H9 (cell line): ENCODE results near the gene SELENOW. TPM values are rescaled to one million over a fixed set of nuclear protein-coding genes. Genes with fewer than 3 reads are reported as not detected.

ENCODE experiments used
- DNase-seq: peaks from one replicate; pipeline ENCODE4 v3.0.0-alpha.2; 2017
- H2AFZ ChIP-seq: one replicate; pipeline ENCODE4 v1.6.1; 2013; ENCODE audit warnings: mild to moderate bottlenecking, low read length, control low read depth, moderate library complexity
- H2AK5ac ChIP-seq: 2 replicates; pipeline ENCODE4 v1.6.1; 2013; ENCODE audit warnings: low read length, control low read depth, mixed read lengths; ENCODE audit not compliant: insufficient read length
- H2BK120ac ChIP-seq: one replicate; pipeline ENCODE4 v1.6.1; 2013; ENCODE audit warnings: low read depth, mild to moderate bottlenecking, low read length, control low read depth, inconsistent platforms; ENCODE audit not compliant: poor library complexity, severe bottlenecking
- H2BK12ac ChIP-seq: 2 replicates; pipeline ENCODE4 v1.6.1; 2013; ENCODE audit warnings: low read length, control low read depth, mixed read lengths, low read depth; ENCODE audit not compliant: insufficient read length
- H2BK15ac ChIP-seq: 2 replicates; pipeline ENCODE4 v1.6.1; 2013; ENCODE audit warnings: low read depth, low read length, control low read depth
- H2BK20ac ChIP-seq: one replicate; pipeline ENCODE4 v1.6.1; 2013; ENCODE audit warnings: low read depth, mild to moderate bottlenecking, low read length, control low read depth, inconsistent platforms; ENCODE audit not compliant: poor library complexity, severe bottlenecking
- H2BK5ac ChIP-seq: 2 replicates; pipeline ENCODE4 v1.6.1; 2013; ENCODE audit warnings: low read length, control low read depth, mixed read lengths; ENCODE audit not compliant: insufficient read length
- H3K14ac ChIP-seq: 2 replicates; pipeline ENCODE4 v1.6.1; 2013; ENCODE audit warnings: low read length, control low read depth; ENCODE audit not compliant: insufficient read depth
- H3K18ac ChIP-seq: 2 replicates; pipeline ENCODE4 v1.6.1; 2013; ENCODE audit warnings: low read depth, mild to moderate bottlenecking, mixed read lengths, low read length, control low read depth; ENCODE audit not compliant: insufficient read length
- H3K23ac ChIP-seq: 2 replicates; pipeline ENCODE4 v1.6.1; 2013; ENCODE audit warnings: low read length, control low read depth, mixed read lengths, low read depth; ENCODE audit not compliant: insufficient read length
- H3K23me2 ChIP-seq: 2 replicates; pipeline ENCODE4 v1.6.1; 2013; ENCODE audit warnings: low read depth, mild to moderate bottlenecking, mixed read lengths, low read length, control low read depth; ENCODE audit not compliant: insufficient read length, poor library complexity, severe bottlenecking
- H3K27ac ChIP-seq: 2 replicates; pipeline ENCODE4 v1.5.1; 2013; ENCODE audit warnings: low read length, control low read depth, mixed read lengths, low read depth; ENCODE audit not compliant: insufficient read length
- H3K27me3 ChIP-seq: 2 replicates; pipeline ENCODE4 v1.6.1; 2013; ENCODE audit warnings: low read length, control low read depth, inconsistent platforms; ENCODE audit not compliant: insufficient read depth
- H3K4ac ChIP-seq: 2 replicates; pipeline ENCODE4 v1.6.1; 2013; ENCODE audit warnings: low read depth, mild to moderate bottlenecking, control low read depth, inconsistent platforms, low read length, moderate library complexity
- H3K4me1 ChIP-seq: 2 replicates; pipeline ENCODE4 v1.6.1; 2013; ENCODE audit warnings: low read length, control low read depth, inconsistent platforms; ENCODE audit not compliant: insufficient read depth
- H3K4me2 ChIP-seq: 2 replicates; pipeline ENCODE4 v1.6.1; 2013; ENCODE audit warnings: low read length, control low read depth, mixed read lengths; ENCODE audit not compliant: insufficient read length, insufficient read depth
- H3K56ac ChIP-seq: 2 replicates; pipeline ENCODE4 v1.6.1; 2013; ENCODE audit warnings: low read depth, mild to moderate bottlenecking, mixed read lengths, low read length, control low read depth; ENCODE audit not compliant: insufficient read length
- H3K79me1 ChIP-seq: 2 replicates; pipeline ENCODE4 v1.6.1; 2013; ENCODE audit warnings: low read depth, mild to moderate bottlenecking, moderate library complexity, low read length, control low read depth, inconsistent platforms; ENCODE audit not compliant: insufficient read depth, poor library complexity, severe bottlenecking
- H3K79me2 ChIP-seq: 2 replicates; pipeline ENCODE4 v1.6.1; 2013; ENCODE audit warnings: low read length, control low read depth, inconsistent platforms; ENCODE audit not compliant: insufficient read depth
- H3K9ac ChIP-seq: 2 replicates; pipeline ENCODE4 v1.6.1; 2013; ENCODE audit warnings: low read length, control low read depth, mixed read lengths; ENCODE audit not compliant: insufficient read length; ENCODE audit errors: extremely low read depth
- H3K9me3 ChIP-seq: one replicate; pipeline ENCODE4 v1.6.1; 2013; ENCODE audit warnings: low read depth, low read length, inconsistent platforms; ENCODE audit not compliant: control insufficient read depth
- H3T11ph ChIP-seq: one replicate; pipeline ENCODE4 v1.6.1; 2013; ENCODE audit warnings: mild to moderate bottlenecking, low read length, control low read depth, inconsistent platforms
- H4K20me1 ChIP-seq: one replicate; pipeline ENCODE4 v1.6.1; 2013; ENCODE audit not compliant: control insufficient read depth, insufficient read length, insufficient read depth
- H4K5ac ChIP-seq: 2 replicates; pipeline ENCODE4 v1.6.1; 2013; ENCODE audit warnings: low read depth, mild to moderate bottlenecking, mixed read lengths, low read length, control low read depth; ENCODE audit not compliant: insufficient read length
- H4K8ac ChIP-seq: replicated peaks from 2 replicates; pipeline ENCODE4 v1.6.1; 2013; ENCODE audit warnings: low read length, control low read depth, mixed read lengths, low read depth; ENCODE audit not compliant: insufficient read length
- H4K91ac ChIP-seq: 2 replicates; pipeline ENCODE4 v1.6.1; 2013; ENCODE audit warnings: low read depth, mild to moderate bottlenecking, moderate library complexity, mixed read lengths, low read length, control low read depth; ENCODE audit not compliant: insufficient read length
- H3K27ac Mint-ChIP-seq, 3 experiments: 2 replicates in 2 of 3; 3 replicates in 1 of 3; pipeline ENCODE4 v1.8.0; 2020 to 2021; ENCODE audit warnings: mixed read lengths in 3 of 3, mild to moderate bottlenecking in 1 of 3, moderate library complexity in 1 of 3
- H3K27me3 Mint-ChIP-seq: 2 replicates; pipeline ENCODE4 v1.8.0; 2021; ENCODE audit warnings: low read depth, mild to moderate bottlenecking, moderate library complexity, mixed read lengths
- H3K36me3 Mint-ChIP-seq, 3 experiments: 2 replicates in 2 of 3; 3 replicates in 1 of 3; pipeline ENCODE4 v1.8.0; 2020 to 2021; ENCODE audit warnings: low read depth in 3 of 3, mixed read lengths in 3 of 3; ENCODE audit not compliant: insufficient read depth in 1 of 3
- H3K4me1 Mint-ChIP-seq, 2 experiments: 2 replicates each; pipeline ENCODE4 v1.8.0; 2020; ENCODE audit warnings: mixed read lengths in 2 of 2
- H3K4me3 Mint-ChIP-seq, 2 experiments: 2 replicates in 1 of 2; 3 replicates in 1 of 2; pipeline ENCODE4 v1.8.0; 2020 to 2021; ENCODE audit warnings: mild to moderate bottlenecking in 2 of 2, mixed read lengths in 2 of 2, moderate library complexity in 1 of 2
- H3K9me3 Mint-ChIP-seq, 2 experiments: 2 replicates in 1 of 2; 3 replicates in 1 of 2; pipeline ENCODE4 v1.8.0; 2020; ENCODE audit warnings: mild to moderate bottlenecking in 2 of 2, mixed read lengths in 2 of 2, moderate library complexity in 1 of 2
- WGBS: extraction: QIAGEN DNeasy Blood & Tissue Kit; methylation state at CpG from one replicate; pipeline ENCODE4 v1.1.7; 2013; ENCODE audit warnings: missing lambda C conversion rate, low lambda C conversion rate, mixed read lengths; ENCODE audit not compliant: insufficient read length; ENCODE audit errors: extremely low coverage; 5-methylcytosine and 5-hydroxymethylcytosine counted together
- total RNA-seq: library from RNA; stranded (reverse); gene quantifications from 2 replicates; pipeline ENCODE4 v1.2.1, GENCODE V29; 2021
- TF ChIP-seq, protein P1 (sequence below): fragments of 200-600 bp; sonication (generic); conservative IDR thresholded peaks from 3 replicates; pipeline ENCODE4 v1.8.0; 2021; ENCODE audit warnings: antibody characterized with exemption, mild to moderate bottlenecking

SELENOW gene
- total RNA-seq, 1 experiment from 2014 or later, result 388 TPM

- Mint-ChIP-seq H3K4me3 (no peak overlapping the region), H3K27me3 (peaks cover 5% of the 10 kb centered on the region), H3K4me1 (peaks cover 41 to 50% of the 10 kb centered on the region in 2 experiments)
These were observed 45.9 kb downstream of the SELENOW start for GRCh38 chr19:47824396-47824795.

More at GRCh38 chr19:47824396-47824795, 45.9 kb downstream of the SELENOW start:
- Histone ChIP-seq H2BK20ac (no peak overlapping the region), H3K4ac (no peak overlapping the region), H3K56ac (no peak overlapping the region), H3K23ac (no peak overlapping the region), H3K27ac (no peak overlapping the region), H3K79me2 (no peaks in the 10 kb centered on the region), H3K18ac (no peak overlapping the region), H2AK5ac (no peak overlapping the region), H3K14ac (no peak overlapping the region), H4K20me1 (no peaks in the 10 kb centered on the region), H2BK5ac (no peak overlapping the region), H3K79me1 (no peaks in the 10 kb centered on the region), H3T11ph (no peak overlapping the region), H2BK15ac (no peak overlapping the region), H3K27me3 (no peaks in the 10 kb centered on the region), H2BK12ac (no peak overlapping the region), H3K9me3 (no peaks in the 10 kb centered on the region), H2AFZ (no peak overlapping the region), H3K4me2 (no peak overlapping the region), H4K8ac (no peak overlapping the region), H3K9ac (no peak overlapping the region), H2BK120ac (no peak overlapping the region), H3K4me1 (no peaks in the 10 kb centered on the region), H3K23me2 (no peaks in the 10 kb centered on the region), H4K5ac (no peak overlapping the region), H4K91ac (no peak overlapping the region)
- no peak overlapping the region; a peak in 1 of 7 replicates for H3K27ac Mint-ChIP-seq
- peaks cover 0 to 7% of the 10 kb centered on the region in 2 experiments; a peak in 3 of 5 replicates for H3K9me3 Mint-ChIP-seq
- DNase-seq, result peak; percentile 60
- H3K36me3 Mint-ChIP-seq, result peaks cover 0 to 2% (median 0%) of the 10 kb centered on the region in 3 experiments; a peak in 1 of 7 replicates
- TF ChIP-seq, protein P1, sequence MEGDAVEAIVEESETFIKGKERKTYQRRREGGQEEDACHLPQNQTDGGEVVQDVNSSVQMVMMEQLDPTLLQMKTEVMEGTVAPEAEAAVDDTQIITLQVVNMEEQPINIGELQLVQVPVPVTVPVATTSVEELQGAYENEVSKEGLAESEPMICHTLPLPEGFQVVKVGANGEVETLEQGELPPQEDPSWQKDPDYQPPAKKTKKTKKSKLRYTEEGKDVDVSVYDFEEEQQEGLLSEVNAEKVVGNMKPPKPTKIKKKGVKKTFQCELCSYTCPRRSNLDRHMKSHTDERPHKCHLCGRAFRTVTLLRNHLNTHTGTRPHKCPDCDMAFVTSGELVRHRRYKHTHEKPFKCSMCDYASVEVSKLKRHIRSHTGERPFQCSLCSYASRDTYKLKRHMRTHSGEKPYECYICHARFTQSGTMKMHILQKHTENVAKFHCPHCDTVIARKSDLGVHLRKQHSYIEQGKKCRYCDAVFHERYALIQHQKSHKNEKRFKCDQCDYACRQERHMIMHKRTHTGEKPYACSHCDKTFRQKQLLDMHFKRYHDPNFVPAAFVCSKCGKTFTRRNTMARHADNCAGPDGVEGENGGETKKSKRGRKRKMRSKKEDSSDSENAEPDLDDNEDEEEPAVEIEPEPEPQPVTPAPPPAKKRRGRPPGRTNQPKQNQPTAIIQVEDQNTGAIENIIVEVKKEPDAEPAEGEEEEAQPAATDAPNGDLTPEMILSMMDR, result peak; percentile 47; the same call in 2 of the 3 replicates
- WGBS, result no CpG with 5 or more reads among the region's 6 CpGs
